ENCODE results near the gene SLC12A4.
"Not testable (repeated sequence)": the region's sequence is repeated elsewhere in the genome, so short reads cannot be mapped to it uniquely, and the experiment has no call there.

DNA sequence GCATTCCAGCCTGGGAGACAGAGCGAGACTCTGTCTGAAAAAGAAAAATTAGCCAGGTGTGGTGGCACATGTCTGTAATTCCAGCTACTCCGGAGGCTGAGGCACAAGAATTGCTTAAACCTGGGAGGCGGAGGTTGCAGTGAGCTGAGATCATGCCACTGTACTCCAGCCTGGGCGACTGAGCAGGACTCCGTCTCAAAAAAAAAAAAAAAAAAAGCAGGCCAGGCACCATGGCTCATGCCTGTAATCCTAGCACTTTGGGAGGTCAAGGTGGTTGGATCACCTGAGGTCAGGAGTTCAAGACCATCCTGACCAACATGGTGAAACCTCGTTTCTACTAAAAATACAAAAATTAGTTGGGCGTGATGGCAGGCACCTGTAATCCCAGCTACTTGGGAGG is 3.8 kb upstream of the SLC12A4 start:
- TF ChIP-seq, protein P1, sequence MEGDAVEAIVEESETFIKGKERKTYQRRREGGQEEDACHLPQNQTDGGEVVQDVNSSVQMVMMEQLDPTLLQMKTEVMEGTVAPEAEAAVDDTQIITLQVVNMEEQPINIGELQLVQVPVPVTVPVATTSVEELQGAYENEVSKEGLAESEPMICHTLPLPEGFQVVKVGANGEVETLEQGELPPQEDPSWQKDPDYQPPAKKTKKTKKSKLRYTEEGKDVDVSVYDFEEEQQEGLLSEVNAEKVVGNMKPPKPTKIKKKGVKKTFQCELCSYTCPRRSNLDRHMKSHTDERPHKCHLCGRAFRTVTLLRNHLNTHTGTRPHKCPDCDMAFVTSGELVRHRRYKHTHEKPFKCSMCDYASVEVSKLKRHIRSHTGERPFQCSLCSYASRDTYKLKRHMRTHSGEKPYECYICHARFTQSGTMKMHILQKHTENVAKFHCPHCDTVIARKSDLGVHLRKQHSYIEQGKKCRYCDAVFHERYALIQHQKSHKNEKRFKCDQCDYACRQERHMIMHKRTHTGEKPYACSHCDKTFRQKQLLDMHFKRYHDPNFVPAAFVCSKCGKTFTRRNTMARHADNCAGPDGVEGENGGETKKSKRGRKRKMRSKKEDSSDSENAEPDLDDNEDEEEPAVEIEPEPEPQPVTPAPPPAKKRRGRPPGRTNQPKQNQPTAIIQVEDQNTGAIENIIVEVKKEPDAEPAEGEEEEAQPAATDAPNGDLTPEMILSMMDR (IDR thresholded peaks at IDR 0.05) = not testable (repeated sequence)
- not testable (repeated sequence) for TF ChIP-seq POLR2A (IDR thresholded peaks at IDR 0.05; ENCODE audit: low read depth); EP300 (IDR thresholded peaks at IDR 0.05)
